Stimulated activated CD4-positive, alpha-beta T cell treated with anti-CD3 and anti-CD28 coated beads, Interleukin-2, amount 100 ng/mL, for 24 hours (primary cell): ENCODE data around the gene H2AZ2.
"Not testable (repeated sequence)": the region's sequence is repeated elsewhere in the genome, so short reads cannot be mapped to it uniquely, and the experiment has no call there.

ENCODE experiments used
- DNase-seq, 2 donors: peaks; one replicate each; pipeline ENCODE4 v3.0.0-alpha.2; 2020

H2AZ2 gene

GRCh38 chr7:44847920-44848634 is at the start of gene H2AZ2:
Gene H2AZ2 (minus strand): TSS chr7:44848087. CDS start chr7:44847971, 116 bp downstream.
- DNase-seq: peak; percentile 100

- DNase-seq: no peak
These were observed 49.4 kb upstream of the H2AZ2 start for GRCh38 chr7:44897309-44897708.

GRCh38 chr7:44894888-44895580 is 47.1 kb upstream of the H2AZ2 start:
- no peak for DNase-seq

- DNase-seq: no peak
These were observed 45.9 kb upstream of the H2AZ2 start for GRCh38 chr7:44893710-44894234.

GRCh38 chr7:44891791-44892190 is 43.9 kb upstream of the H2AZ2 start:
- DNase-seq: no peak

- peak in 1 of 2 donors; percentile 17 for DNase-seq
These were observed 43.5 kb upstream of the H2AZ2 start for GRCh38 chr7:44891372-44891771.

- no peak for DNase-seq
These were observed 41.3 kb upstream of the H2AZ2 start for GRCh38 chr7:44889086-44889781.

GRCh38 chr7:44887293-44887692 is 39.4 kb upstream of the H2AZ2 start:
- DNase-seq: no peak

GRCh38 chr7:44885394-44886317 is 37.8 kb upstream of the H2AZ2 start, which contains the start of gene PURB:
Gene PURB (minus strand): TSS chr7:44885530. CDS start chr7:44885348, 182 bp downstream.
- DNase-seq: peak; percentile 96 to 97

- peak; percentile 51 to 53 for DNase-seq
These were observed 36.9 kb upstream of the H2AZ2 start for GRCh38 chr7:44884621-44885393.

- no peak for DNase-seq
These were observed 36.2 kb upstream of the H2AZ2 start for GRCh38 chr7:44883961-44884620.

- DNase-seq: no peak
These were observed 35.0 kb upstream of the H2AZ2 start for GRCh38 chr7:44882899-44883298.

GRCh38 chr7:44881610-44882009 is 33.7 kb upstream of the H2AZ2 start:
- no peak for DNase-seq

- DNase-seq: no peak
These were observed 33.2 kb upstream of the H2AZ2 start for GRCh38 chr7:44881066-44881600.

- DNase-seq: no peak
These were observed 32.6 kb upstream of the H2AZ2 start for GRCh38 chr7:44880317-44881018.

GRCh38 chr7:44876393-44876792 is 28.5 kb upstream of the H2AZ2 start:
- no peak for DNase-seq

GRCh38 chr7:44875241-44875640 is 27.4 kb upstream of the H2AZ2 start:
- no peak for DNase-seq

- DNase-seq: no peak
These were observed 24.9 kb upstream of the H2AZ2 start for GRCh38 chr7:44872787-44873186.

GRCh38 chr7:44871918-44872317 is 24.0 kb upstream of the H2AZ2 start:
- not testable (repeated sequence) for DNase-seq

- not testable (repeated sequence) for DNase-seq
These were observed 22.9 kb upstream of the H2AZ2 start for GRCh38 chr7:44870780-44871179.
